Measurements from ENCODE around the gene RFTN2.
"Not testable (repeated sequence)": the region's sequence is repeated elsewhere in the genome, so short reads cannot be mapped to it uniquely, and the experiment has no call there.

Gene RFTN2

DNA sequence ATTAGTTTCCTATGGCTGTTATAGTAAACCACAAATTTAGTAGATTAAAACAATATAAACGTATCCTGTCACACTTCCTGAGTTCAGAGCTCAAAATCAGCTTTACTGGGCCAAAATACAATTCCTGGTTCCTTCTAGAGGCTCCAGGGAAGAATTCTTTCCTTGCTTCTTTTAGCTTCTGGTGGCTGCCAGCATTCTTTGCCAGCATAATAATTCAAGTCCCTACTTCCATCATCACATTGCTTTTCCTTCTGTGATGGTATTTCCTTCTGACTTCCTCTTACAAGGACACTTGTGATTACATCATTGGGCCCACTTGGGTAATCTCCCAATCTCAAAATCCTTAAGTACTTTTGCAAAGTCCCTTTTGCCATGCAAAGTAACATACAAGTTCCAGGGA, 118.9 kb downstream of the RFTN2 start:
- Histone ChIP-seq H3K9me3 (ENCODE audit: insufficient read depth, low read length) (no peaks in the 10 kb centered on the region), H3K27me3 (ENCODE audit: insufficient read depth, insufficient read length) (no peaks in the 10 kb centered on the region), H3K4me1 (ENCODE audit: insufficient read depth, insufficient read length) (no peaks in the 10 kb centered on the region), H3K4me3 (ENCODE audit: insufficient read length, low read depth) (no peak overlapping the region), H3K9ac (ENCODE audit: insufficient read length, low read depth) (no peak overlapping the region), H3K36me3 (ENCODE audit: insufficient read depth, insufficient read length, low read length) (peaks cover 42% of the 10 kb centered on the region)
- TF ChIP-seq ZNF274 (IDR thresholded peaks at IDR 0.05; ENCODE audit: low read depth, low read length), result no peak
- TF ChIP-seq SUZ12 (IDR thresholded peaks at IDR 0.05; ENCODE audit: extremely low read depth, insufficient read depth, insufficient read length), result no peak
- TF ChIP-seq YY1 (IDR thresholded peaks at IDR 0.05; ENCODE audit: insufficient read depth, insufficient read length), result no peak
- DNase-seq (ENCODE audit: low read depth, low spot score), result no peak

DNA sequence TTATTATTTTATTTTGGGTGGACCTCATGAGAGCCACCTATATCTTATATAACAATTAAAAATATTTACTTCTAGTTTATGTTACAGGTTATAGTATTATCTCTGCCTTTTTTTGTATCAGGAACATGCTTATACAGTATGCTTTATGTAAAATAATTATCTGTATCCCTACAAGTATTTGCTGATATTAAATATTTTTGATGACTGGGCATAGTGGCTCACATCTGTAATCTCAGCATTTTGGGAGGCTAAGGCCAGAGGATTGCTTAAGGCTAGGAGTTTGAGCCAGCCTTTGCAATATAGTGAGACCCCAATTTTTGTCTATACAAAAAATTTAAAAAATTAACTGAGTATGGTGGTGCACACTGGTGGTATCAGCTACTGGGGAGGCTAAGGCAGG, 119.9 kb downstream of the RFTN2 start:
- Histone ChIP-seq H3K9ac (ENCODE audit: insufficient read length, low read depth) (no peak overlapping the region), H3K27me3 (ENCODE audit: insufficient read depth, insufficient read length) (no peaks in the 10 kb centered on the region), H3K9me3 (ENCODE audit: insufficient read depth, low read length) (no peaks in the 10 kb centered on the region), H3K4me1 (ENCODE audit: insufficient read depth, insufficient read length) (no peaks in the 10 kb centered on the region), H3K4me3 (ENCODE audit: insufficient read length, low read depth) (no peak overlapping the region), H3K36me3 (ENCODE audit: insufficient read depth, insufficient read length, low read length) (peaks cover 42% of the 10 kb centered on the region)
- no peak for TF ChIP-seq SUZ12 (IDR thresholded peaks at IDR 0.05; ENCODE audit: extremely low read depth, insufficient read depth, insufficient read length)
- no peak for TF ChIP-seq ZNF274 (IDR thresholded peaks at IDR 0.05; ENCODE audit: low read depth, low read length)
- no peak for TF ChIP-seq YY1 (IDR thresholded peaks at IDR 0.05; ENCODE audit: insufficient read depth, insufficient read length)
- DNase-seq (ENCODE audit: low read depth, low spot score), result no peak

DNA sequence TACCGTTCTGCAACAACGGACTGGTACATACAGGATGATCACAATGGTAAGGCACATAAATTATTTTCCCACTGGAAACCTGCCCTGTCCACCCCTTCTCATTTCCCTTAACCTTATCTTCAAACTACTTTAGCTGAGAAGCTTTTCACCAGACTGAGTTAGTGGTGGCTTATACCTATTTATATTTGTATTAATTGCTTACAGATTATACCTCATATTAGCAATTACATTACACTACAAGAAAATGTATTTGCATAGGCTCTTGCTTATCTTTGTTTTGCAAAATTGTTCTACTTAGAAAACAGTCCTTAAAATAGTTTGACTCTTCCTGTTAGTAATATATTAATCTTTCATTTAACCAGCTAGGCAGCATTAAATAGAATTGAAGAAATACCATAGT, 124.1 kb downstream of the RFTN2 start:
- H3K9me3 ChIP-seq (ENCODE audit: insufficient read depth, low read length); H3K9ac ChIP-seq (ENCODE audit: insufficient read length, low read depth); H3K4me3 ChIP-seq (ENCODE audit: insufficient read length, low read depth); H3K27me3 ChIP-seq (ENCODE audit: insufficient read depth, insufficient read length); DNase-seq (ENCODE audit: low read depth, low spot score); H3K4me1 ChIP-seq (ENCODE audit: insufficient read depth, insufficient read length): not testable (repeated sequence)
- H3K36me3 ChIP-seq (ENCODE audit: insufficient read depth, insufficient read length, low read length), result peaks cover 52% of the 10 kb centered on the region

DNA sequence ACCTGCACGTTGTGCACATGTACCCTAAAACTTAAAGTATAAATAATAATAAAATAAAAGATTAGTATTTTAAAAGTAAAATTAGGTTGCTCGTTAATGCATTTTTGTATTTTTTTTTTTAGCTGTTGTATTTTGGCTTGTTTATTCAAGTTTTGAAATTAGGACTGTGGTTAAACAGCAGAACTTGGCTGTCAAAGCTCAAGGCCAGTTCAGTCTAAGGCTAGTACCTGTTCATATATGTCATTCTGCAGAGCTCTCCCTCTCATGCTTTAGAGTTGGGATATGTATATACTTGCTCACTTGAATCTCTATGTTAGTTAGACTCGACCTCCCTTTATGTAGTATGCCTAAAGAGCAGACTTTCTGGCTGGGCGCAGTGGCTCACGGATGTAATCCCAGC, 126.8 kb downstream of the RFTN2 start:
- Histone ChIP-seq H3K27me3 (ENCODE audit: insufficient read depth, insufficient read length) (no peaks in the 10 kb centered on the region), H3K9ac (ENCODE audit: insufficient read length, low read depth) (no peak overlapping the region), H3K9me3 (ENCODE audit: insufficient read depth, low read length) (no peaks in the 10 kb centered on the region), H3K36me3 (ENCODE audit: insufficient read depth, insufficient read length, low read length) (peaks cover 48% of the 10 kb centered on the region), H3K4me1 (ENCODE audit: insufficient read depth, insufficient read length) (no peaks in the 10 kb centered on the region), H3K4me3 (ENCODE audit: insufficient read length, low read depth) (no peak overlapping the region)
- no peak for DNase-seq (ENCODE audit: low read depth, low spot score)
- TF ChIP-seq SUZ12 (IDR thresholded peaks at IDR 0.05; ENCODE audit: extremely low read depth, insufficient read depth, insufficient read length) (no peak), ZNF274 (IDR thresholded peaks at IDR 0.05; ENCODE audit: low read depth, low read length) (no peak), YY1 (IDR thresholded peaks at IDR 0.05; ENCODE audit: insufficient read depth, insufficient read length) (no peak)

DNA sequence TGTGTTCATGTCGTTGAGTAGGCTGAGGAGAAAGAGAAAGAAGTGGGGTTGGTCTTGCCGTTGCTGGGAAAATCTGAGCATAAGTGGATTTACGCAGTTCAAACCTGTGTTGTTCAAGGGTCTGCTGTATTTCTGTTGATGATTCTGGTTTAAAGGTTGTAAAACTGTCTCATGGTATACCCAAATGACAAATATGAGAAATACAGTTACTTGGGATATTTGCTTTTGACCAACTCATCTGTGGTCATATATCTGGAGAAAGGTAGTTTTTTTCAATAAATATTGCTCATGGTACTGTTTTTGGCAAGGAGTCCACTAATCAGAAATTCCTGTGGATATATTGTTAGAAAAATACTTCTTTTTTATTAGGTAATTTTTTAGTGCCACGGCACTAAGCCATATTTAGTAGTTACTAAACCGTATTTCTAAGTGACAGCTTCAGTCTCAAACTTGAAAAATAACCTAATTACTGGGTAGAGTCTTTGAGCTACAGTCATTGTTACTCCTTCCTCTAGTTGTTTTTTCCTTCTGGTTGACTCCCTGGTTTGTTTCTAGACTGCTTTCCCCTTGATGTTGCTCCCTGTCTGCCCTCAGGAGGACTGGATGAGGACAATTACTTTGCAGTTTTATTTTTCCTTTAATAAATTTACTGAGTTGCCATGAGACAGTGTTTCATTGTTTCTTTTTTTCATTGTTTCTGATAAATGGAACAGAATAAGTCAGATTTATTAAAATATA, 128.1 kb downstream of the RFTN2 start:
- no peaks in the 10 kb centered on the region for H3K9me3 ChIP-seq (ENCODE audit: insufficient read depth, low read length)
- DNase-seq (ENCODE audit: low read depth, low spot score), result no peak
- H3K4me3 ChIP-seq (ENCODE audit: insufficient read length, low read depth), result no peak overlapping the region
- H3K36me3 ChIP-seq (ENCODE audit: insufficient read depth, insufficient read length, low read length), result peaks cover 54% of the 10 kb centered on the region
- no peak overlapping the region for H3K9ac ChIP-seq (ENCODE audit: insufficient read length, low read depth)
- no peak for TF ChIP-seq SUZ12 (IDR thresholded peaks at IDR 0.05; ENCODE audit: extremely low read depth, insufficient read depth, insufficient read length)
- no peak for TF ChIP-seq YY1 (IDR thresholded peaks at IDR 0.05; ENCODE audit: insufficient read depth, insufficient read length)
- TF ChIP-seq ZNF274 (IDR thresholded peaks at IDR 0.05; ENCODE audit: low read depth, low read length), result no peak
- H3K27me3 ChIP-seq (ENCODE audit: insufficient read depth, insufficient read length), result no peaks in the 10 kb centered on the region
- H3K4me1 ChIP-seq (ENCODE audit: insufficient read depth, insufficient read length), result no peaks in the 10 kb centered on the region

DNA sequence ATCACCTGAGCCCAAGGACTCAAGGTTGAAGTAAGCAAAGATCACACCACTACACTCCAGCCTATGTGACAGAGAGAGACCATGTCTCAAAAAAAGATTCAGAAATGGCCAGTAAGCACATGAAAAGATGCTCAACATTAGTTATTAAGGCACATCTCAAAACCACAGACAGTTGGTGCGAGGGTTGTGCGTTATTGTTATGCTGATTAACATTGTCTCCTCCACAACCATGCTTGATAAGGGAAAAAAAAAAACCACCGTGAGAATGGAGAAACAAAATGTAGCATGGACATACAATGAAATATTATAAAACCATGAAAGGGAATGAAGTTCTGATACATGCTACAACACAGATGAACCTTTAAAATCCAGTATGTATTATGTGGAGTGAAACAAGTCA, 132.2 kb downstream of the RFTN2 start:
- no peak for DNase-seq (ENCODE audit: low read depth, low spot score)
- H3K27me3 ChIP-seq (ENCODE audit: insufficient read depth, insufficient read length), result no peaks in the 10 kb centered on the region
- no peaks in the 10 kb centered on the region for H3K9me3 ChIP-seq (ENCODE audit: insufficient read depth, low read length)
- TF ChIP-seq SUZ12 (IDR thresholded peaks at IDR 0.05; ENCODE audit: extremely low read depth, insufficient read depth, insufficient read length), result no peak
- TF ChIP-seq YY1 (IDR thresholded peaks at IDR 0.05; ENCODE audit: insufficient read depth, insufficient read length), result no peak
- no peak for TF ChIP-seq ZNF274 (IDR thresholded peaks at IDR 0.05; ENCODE audit: low read depth, low read length)
- no peaks in the 10 kb centered on the region for H3K4me1 ChIP-seq (ENCODE audit: insufficient read depth, insufficient read length)
- H3K4me3 ChIP-seq (ENCODE audit: insufficient read length, low read depth), result no peak overlapping the region
- no peak overlapping the region for H3K9ac ChIP-seq (ENCODE audit: insufficient read length, low read depth)
- peaks cover 78% of the 10 kb centered on the region for H3K36me3 ChIP-seq (ENCODE audit: insufficient read depth, insufficient read length, low read length)

DNA sequence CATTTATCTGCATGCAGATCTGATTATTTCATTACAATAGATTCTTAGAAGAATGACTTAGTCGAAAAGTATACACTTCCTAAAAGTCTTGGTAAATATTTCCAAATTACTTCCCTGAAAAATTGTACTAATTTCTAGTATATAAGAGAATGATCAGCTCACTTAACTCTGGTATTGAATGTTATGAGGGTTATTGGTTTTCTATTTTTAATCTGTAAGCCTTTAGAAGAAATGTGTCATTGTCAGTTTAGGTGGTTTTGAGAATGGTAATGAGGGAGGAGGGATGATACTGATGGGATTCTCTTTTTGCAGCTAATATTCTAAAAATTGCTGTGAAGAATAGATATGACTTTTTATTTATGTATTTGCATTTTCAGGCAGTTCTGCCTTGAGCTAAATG, 135.7 kb downstream of the RFTN2 start:
- TF ChIP-seq YY1 (IDR thresholded peaks at IDR 0.05; ENCODE audit: insufficient read depth, insufficient read length) (no peak), SUZ12 (IDR thresholded peaks at IDR 0.05; ENCODE audit: extremely low read depth, insufficient read depth, insufficient read length) (no peak), ZNF274 (IDR thresholded peaks at IDR 0.05; ENCODE audit: low read depth, low read length) (no peak)
- Histone ChIP-seq H3K9me3 (ENCODE audit: insufficient read depth, low read length) (no peaks in the 10 kb centered on the region), H3K9ac (ENCODE audit: insufficient read length, low read depth) (no peak overlapping the region), H3K4me1 (ENCODE audit: insufficient read depth, insufficient read length) (no peaks in the 10 kb centered on the region), H3K4me3 (ENCODE audit: insufficient read length, low read depth) (no peak overlapping the region), H3K36me3 (ENCODE audit: insufficient read depth, insufficient read length, low read length) (peaks cover 88% of the 10 kb centered on the region), H3K27me3 (ENCODE audit: insufficient read depth, insufficient read length) (no peaks in the 10 kb centered on the region)
- no peak for DNase-seq (ENCODE audit: low read depth, low spot score)
